CD4-positive, alpha-beta T cell (primary cell): ENCODE data around the gene SEMA5A. TPM values are rescaled to one million over a fixed set of nuclear protein-coding genes. Genes with fewer than 3 reads are reported as not detected.

ENCODE experiments used
- ATAC-seq: fragments of 200-7000 bp; cut with Tn5 transposase; one replicate; pipeline ENCODE4 v1.10.0; 2022; ENCODE audit warnings: mild to moderate bottlenecking; ENCODE audit not compliant: poor library complexity
- CTCF ChIA-PET: fragments of 350-600 bp; sonication (Branson Sonifier 250); formaldehyde crosslinking; loops from one replicate; lab custom pipeline; 2021; ENCODE audit warnings: antibody characterized with exemption, inconsistent platforms; lab: Charles Lee
- POLR2A ChIA-PET: fragments of 350-600 bp; sonication (Branson Sonifier 250); formaldehyde crosslinking; loops from one replicate; lab custom pipeline; 2021; ENCODE audit warnings: antibody characterized with exemption, inconsistent platforms; lab: Charles Lee
- DNase-seq, 14 experiments: peaks; one replicate each; pipeline ENCODE4 v3.0.0-alpha.2; 2013 to 2020; ENCODE audit warnings: mixed read lengths in 2 of 14
- H3K27ac ChIP-seq, 2 donors: one replicate each; pipeline versions ENCODE4 v1.5.1 to v1.7.0; 2013; ENCODE audit warnings: low read length in 2 of 2, low read depth in 1 of 2, mild to moderate bottlenecking in 1 of 2
- H3K27me3 ChIP-seq, 2 experiments: 1 replicate in 1 of 2; 2 replicates in 1 of 2; pipeline versions ENCODE4 v1.6.1 to v1.7.0; 2013; ENCODE audit warnings: low read length in 2 of 2, control low read depth in 1 of 2, mild to moderate bottlenecking in 1 of 2, moderate library complexity in 1 of 2; ENCODE audit not compliant: insufficient read depth in 2 of 2, control insufficient read depth in 1 of 2
- H3K36me3 ChIP-seq: one replicate; pipeline ENCODE4 v1.6.1; 2013; ENCODE audit warnings: low read length, control low read depth; ENCODE audit not compliant: insufficient read depth
- H3K4me1 ChIP-seq: one replicate; pipeline ENCODE4 v1.6.1; 2013; ENCODE audit warnings: low read length, control low read depth; ENCODE audit not compliant: insufficient read depth
- H3K4me3 ChIP-seq: one replicate; pipeline ENCODE4 v1.5.1; 2013; ENCODE audit warnings: mild to moderate bottlenecking, low read length, moderate library complexity
- H3K9me3 ChIP-seq, 2 experiments: 1 replicate in 1 of 2; 2 replicates in 1 of 2; pipeline versions ENCODE4 v1.6.1 to v1.7.0; 2013; ENCODE audit warnings: low read length in 2 of 2, mild to moderate bottlenecking in 2 of 2, control low read depth in 1 of 2, moderate library complexity in 1 of 2; ENCODE audit not compliant: control insufficient read depth in 1 of 2, insufficient read depth in 1 of 2
- H3K27ac Mint-ChIP-seq: one replicate; pipeline ENCODE4 v1.8.0; 2020; ENCODE audit warnings: mixed read lengths
- H3K27me3 Mint-ChIP-seq: one replicate; pipeline ENCODE4 v1.8.0; 2021; ENCODE audit warnings: mixed read lengths
- H3K36me3 Mint-ChIP-seq: one replicate; pipeline ENCODE4 v1.8.0; 2021; ENCODE audit warnings: low read depth, mixed read lengths
- H3K4me1 Mint-ChIP-seq: one replicate; pipeline ENCODE4 v1.8.0; 2021; ENCODE audit warnings: low read depth, mixed read lengths
- H3K4me3 Mint-ChIP-seq: one replicate; pipeline ENCODE4 v1.8.0; 2020; ENCODE audit warnings: mild to moderate bottlenecking, mixed read lengths
- H3K9me3 Mint-ChIP-seq: one replicate; pipeline ENCODE4 v1.8.0; 2020; ENCODE audit warnings: mixed read lengths
- intact Hi-C, 2 experiments: fragments of 100-400 bp; cut with DNase I in 1 of 2; cut with micrococcal nuclease in 1 of 2; formaldehyde crosslinking; loops; one replicate each; pipeline versions ENCODE4 v1.15.1 to v1.9.0; 2023 to 2025; cut with DNase I, micrococcal nuclease
- total RNA-seq, 174 experiments: library from RNA in 2 of 174; stranded (reverse) in 2 of 174; gene quantifications; one replicate each; pipeline ENCODE4 v1.2.3 and lab custom pipeline; 2021 to 2026
- TF ChIP-seq, protein P1 (sequence below): fragments of 200-600 bp; IDR thresholded peaks from one replicate; pipeline ENCODE4 v1.8.0; 2022; ENCODE audit warnings: antibody characterized with exemption, mild to moderate bottlenecking

The SEMA5A gene
- total RNA-seq, 2 experiments from 2014 or later, result 2.0 to 2.9 TPM

GRCh38 chr5:9140202-9140601 is 405.7 kb downstream of the SEMA5A start:
- H3K9me3 ChIP-seq, result peaks cover 0 to 7% of the 10 kb centered on the region in 2 experiments
- no peaks in the 10 kb centered on the region for H3K36me3 ChIP-seq
- TF ChIP-seq, protein P1, sequence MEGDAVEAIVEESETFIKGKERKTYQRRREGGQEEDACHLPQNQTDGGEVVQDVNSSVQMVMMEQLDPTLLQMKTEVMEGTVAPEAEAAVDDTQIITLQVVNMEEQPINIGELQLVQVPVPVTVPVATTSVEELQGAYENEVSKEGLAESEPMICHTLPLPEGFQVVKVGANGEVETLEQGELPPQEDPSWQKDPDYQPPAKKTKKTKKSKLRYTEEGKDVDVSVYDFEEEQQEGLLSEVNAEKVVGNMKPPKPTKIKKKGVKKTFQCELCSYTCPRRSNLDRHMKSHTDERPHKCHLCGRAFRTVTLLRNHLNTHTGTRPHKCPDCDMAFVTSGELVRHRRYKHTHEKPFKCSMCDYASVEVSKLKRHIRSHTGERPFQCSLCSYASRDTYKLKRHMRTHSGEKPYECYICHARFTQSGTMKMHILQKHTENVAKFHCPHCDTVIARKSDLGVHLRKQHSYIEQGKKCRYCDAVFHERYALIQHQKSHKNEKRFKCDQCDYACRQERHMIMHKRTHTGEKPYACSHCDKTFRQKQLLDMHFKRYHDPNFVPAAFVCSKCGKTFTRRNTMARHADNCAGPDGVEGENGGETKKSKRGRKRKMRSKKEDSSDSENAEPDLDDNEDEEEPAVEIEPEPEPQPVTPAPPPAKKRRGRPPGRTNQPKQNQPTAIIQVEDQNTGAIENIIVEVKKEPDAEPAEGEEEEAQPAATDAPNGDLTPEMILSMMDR, result no peak
- no peaks in the 10 kb centered on the region for H3K27me3 Mint-ChIP-seq
- DNase-seq (no peak), ATAC-seq (no peak)
- no peak overlapping the region for H3K27ac Mint-ChIP-seq
- no peak overlapping the region for H3K4me3 ChIP-seq
- ChIA-PET CTCF (no interaction called here), POLR2A (no interaction called here)
- H3K27me3 ChIP-seq, result no peaks in the 10 kb centered on the region
- H3K36me3 Mint-ChIP-seq, result no peaks in the 10 kb centered on the region
- no peak overlapping the region for H3K4me3 Mint-ChIP-seq
- no peaks in the 10 kb centered on the region for H3K4me1 ChIP-seq
- peaks cover 5% of the 10 kb centered on the region for H3K9me3 Mint-ChIP-seq
- no peak overlapping the region for H3K27ac ChIP-seq
- no peaks in the 10 kb centered on the region for H3K4me1 Mint-ChIP-seq
- intact Hi-C loops, result no loop called here

- H3K4me1 Mint-ChIP-seq, result no peaks in the 10 kb centered on the region
- peaks cover 5% of the 10 kb centered on the region for H3K9me3 Mint-ChIP-seq
- Histone ChIP-seq H3K4me3 (no peak overlapping the region), H3K27me3 (no peaks in the 10 kb centered on the region), H3K36me3 (no peaks in the 10 kb centered on the region), H3K9me3 (peaks cover 0 to 10% of the 10 kb centered on the region in 2 experiments), H3K27ac (no peak overlapping the region), H3K4me1 (no peaks in the 10 kb centered on the region)
- intact Hi-C loops, result no loop called here
- ChIA-PET POLR2A (no interaction called here), CTCF (no interaction called here)
- TF ChIP-seq, protein P1, result no peak
- H3K27ac Mint-ChIP-seq, result no peak overlapping the region
- ATAC-seq, result no peak
- DNase-seq, result no peak
- H3K27me3 Mint-ChIP-seq, result no peaks in the 10 kb centered on the region
- no peak overlapping the region for H3K4me3 Mint-ChIP-seq
- H3K36me3 Mint-ChIP-seq, result no peaks in the 10 kb centered on the region
Measured at GRCh38 chr5:9139344-9139743, 406.5 kb downstream of the SEMA5A start.

- POLR2A ChIA-PET, result no interaction called here
- Mint-ChIP-seq H3K36me3 (no peaks in the 10 kb centered on the region), H3K27me3 (no peaks in the 10 kb centered on the region), H3K9me3 (peaks cover 5% of the 10 kb centered on the region), H3K4me3 (no peak overlapping the region), H3K4me1 (no peaks in the 10 kb centered on the region), H3K27ac (no peak overlapping the region)
- Histone ChIP-seq H3K9me3 (peaks cover 0 to 8% of the 10 kb centered on the region in 2 experiments), H3K27ac (no peak overlapping the region), H3K4me1 (no peaks in the 10 kb centered on the region), H3K27me3 (no peaks in the 10 kb centered on the region), H3K36me3 (no peaks in the 10 kb centered on the region), H3K4me3 (no peak overlapping the region)
- intact Hi-C loops, result no loop called here
- TF ChIP-seq, protein P1, result no peak
- ATAC-seq, result no peak
- CTCF ChIA-PET, result no interaction called here
- no peak for DNase-seq
Measured at GRCh38 chr5:9128136-9128535, 417.7 kb downstream of the SEMA5A start.
